Dedifferentiated amniotic fluid mesenchymal stem cell (primary cell): ENCODE data around the gene SEMA3A.

Experiments used
- DNase-seq: peaks from one replicate; pipeline ENCODE4 v3.0.0-alpha.2; 2016; ENCODE audit errors: extremely low spot score

Gene SEMA3A

DNA sequence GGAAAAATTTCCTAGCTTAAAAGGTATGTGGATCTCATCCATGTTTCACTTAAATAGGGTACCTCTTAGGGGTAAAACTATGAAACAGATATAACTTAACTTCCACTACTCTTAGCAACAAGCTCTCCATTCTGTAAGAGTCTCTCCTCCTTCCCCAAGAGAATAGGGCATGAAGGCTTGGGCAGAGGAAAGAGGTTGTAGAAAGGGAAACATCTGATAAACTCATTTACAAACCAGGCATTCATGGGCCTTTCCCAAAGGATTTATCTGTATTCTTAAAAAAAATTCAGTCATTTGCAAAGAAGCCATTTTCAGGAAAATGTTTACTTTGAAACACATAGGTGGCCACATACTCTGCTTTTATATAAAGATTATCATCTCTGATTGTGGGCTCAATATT, 82.7 kb downstream of the SEMA3A start:
- no peak for DNase-seq

- no peak for DNase-seq
Observed at GRCh38 chr7:84110400-84110799, 84.2 kb downstream of the SEMA3A start.

DNA sequence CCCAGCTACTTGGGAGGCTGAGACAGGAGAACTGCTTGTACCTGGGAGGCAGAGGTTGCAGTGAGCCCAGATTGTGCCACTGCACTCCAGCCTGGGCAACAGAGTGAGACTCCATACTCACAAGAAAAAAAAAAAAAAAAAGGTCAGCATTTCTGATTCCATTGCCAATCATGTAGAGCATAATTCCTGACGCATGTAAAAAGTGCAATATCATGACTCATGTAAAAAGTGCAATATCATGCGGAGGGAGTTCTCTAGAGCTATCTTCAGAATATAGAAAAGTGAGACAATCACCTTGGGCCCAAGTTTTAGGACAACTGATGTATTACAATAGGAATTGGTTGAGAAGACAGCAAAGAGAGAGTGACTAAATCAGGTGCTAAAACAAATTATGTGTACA, 85.8 kb downstream of the SEMA3A start:
- DNase-seq: no peak

DNA sequence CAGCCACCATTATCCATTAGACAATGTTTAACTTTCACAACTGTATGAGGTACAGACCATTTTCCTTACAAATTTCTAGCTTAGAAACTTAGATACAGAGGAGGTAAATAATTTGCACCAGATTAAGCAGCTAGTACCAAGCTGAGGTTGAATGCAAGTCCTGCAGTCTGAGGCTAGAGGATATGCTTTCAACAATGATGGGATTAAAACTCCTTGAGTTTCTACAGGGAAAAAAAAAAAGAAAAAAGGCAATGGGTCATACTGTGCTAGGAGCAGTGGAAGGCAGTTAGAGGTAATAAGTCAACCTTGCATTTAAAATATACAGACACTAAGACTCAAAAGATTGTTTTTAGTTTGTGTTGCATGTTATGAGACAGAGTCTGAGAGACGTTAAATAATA, 86.5 kb downstream of the SEMA3A start:
- no peak for DNase-seq

GRCh38 chr7:84107259-84107658, 87.3 kb downstream of the SEMA3A start:
- no peak for DNase-seq

DNA sequence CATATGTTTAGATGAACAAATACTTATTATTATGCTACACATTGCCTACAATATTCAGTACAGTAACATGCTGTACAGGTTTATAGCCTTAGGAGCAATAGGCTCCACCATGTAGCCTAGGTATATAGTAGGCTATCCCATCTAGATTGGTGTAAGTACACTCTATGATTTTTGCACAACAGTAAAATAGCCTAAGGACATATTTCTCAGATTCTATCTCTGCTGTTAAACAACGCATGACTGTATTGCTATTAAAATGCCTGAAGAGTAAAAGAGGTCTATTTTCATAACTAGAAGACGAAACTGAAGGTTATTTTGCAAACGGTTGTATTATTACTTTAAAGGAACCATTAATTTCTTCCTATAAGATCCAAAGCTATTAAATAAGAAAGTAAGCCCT, 88.3 kb downstream of the SEMA3A start:
- DNase-seq: no peak

DNA sequence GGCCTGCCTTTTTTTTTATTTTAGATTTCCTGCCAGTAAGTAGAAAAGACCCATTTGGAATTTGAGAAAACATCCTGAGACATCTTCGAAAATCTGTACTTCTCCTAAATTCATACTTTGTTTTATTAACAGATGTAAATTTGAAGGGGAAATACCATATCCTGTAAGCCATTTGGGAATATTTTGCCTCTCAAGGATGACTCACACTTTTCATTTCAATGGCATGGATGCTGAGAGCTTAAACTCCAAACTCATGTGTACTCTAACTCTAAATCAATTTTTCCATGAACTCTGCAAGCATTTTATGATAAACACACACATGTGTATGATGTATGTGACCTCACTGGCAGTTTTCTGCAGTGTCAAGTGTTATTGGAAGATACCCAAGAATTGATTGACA, 89.0 kb downstream of the SEMA3A start:
- no peak for DNase-seq

GRCh38 chr7:84104826-84105225, 89.8 kb downstream of the SEMA3A start:
- DNase-seq: no peak

GRCh38 chr7:84102213-84102612, 92.4 kb downstream of the SEMA3A start:
- DNase-seq: no peak

- DNase-seq: no peak
Observed at GRCh38 chr7:84100866-84101265, 93.7 kb downstream of the SEMA3A start.

DNA sequence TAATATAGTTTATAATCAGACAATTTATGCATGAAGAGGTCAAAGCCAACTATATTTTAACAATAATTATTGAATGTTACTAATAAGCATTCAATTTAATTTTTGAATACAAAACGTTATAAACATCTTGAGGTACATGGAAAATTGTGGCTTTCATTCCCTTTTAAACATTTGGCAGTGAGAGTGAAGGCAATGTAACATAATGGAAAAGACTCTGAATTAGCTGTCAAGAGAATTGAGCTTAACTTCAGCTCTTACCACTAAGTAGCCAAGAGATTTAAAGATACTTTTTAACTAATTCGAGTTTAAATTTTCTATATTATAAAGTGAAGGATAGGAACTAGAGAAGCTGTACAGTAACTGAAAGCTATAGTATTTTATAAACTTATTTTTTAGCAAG, 98.6 kb downstream of the SEMA3A start:
- no peak for DNase-seq

DNA sequence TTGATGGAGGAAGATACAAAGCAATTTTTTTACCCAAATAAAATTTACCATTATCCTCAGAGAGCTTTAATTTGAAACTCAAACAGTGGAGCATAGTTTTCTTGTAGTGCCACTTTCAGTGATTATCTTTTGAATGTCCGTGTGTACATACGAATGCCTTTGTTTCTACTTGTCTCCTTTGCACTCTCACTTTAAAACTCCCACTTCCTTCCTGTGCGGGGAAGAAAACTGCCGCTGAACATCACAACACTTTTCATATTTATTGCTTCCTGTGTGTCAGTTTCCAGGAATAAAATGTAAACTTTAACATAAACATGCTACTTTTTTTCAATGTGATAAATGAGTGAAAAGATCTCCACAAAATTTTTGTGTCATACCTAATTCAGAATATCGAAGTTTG, 102.4 kb downstream of the SEMA3A start:
- no peak for DNase-seq

DNA sequence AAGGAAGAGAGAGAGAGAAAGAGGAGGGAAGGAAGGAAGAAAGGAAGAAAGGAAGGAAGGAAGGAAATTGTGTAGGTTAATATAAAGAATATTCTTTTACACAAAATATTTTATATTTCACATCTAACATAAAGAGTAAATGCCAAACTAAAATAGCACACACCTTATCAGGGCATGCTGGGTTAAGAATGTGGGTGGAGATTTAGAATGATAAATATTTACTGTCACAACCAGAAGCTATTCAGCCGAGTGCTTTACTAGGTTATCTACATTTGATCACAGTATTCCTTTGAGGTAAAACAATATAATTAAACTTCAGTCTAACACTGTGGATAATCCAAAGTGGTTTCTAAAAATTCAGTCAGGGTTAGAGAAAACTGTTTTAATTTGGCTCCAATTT, 103.3 kb downstream of the SEMA3A start:
- no peak for DNase-seq

- DNase-seq: no peak
Observed at GRCh38 chr7:84088802-84089201, 105.8 kb downstream of the SEMA3A start.

DNA sequence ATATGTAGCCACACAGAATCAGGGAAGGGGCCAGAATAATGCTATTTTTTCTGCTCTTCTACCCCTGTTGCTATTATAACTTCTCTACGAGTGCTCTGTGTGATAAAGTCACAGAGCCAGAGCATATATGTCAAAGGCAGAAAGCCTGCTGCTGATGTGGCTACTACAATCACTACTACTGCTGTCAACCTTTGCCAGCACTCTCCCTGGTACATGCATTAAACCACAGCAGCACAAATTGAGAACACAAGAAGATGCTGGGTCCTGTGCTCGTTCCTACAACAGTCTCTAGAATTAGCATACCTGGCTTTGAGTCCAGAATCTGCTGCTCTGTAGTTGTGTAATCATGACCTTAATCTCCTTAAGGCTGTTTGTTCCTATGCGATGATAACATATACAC, 108.6 kb downstream of the SEMA3A start:
- DNase-seq: no peak

- DNase-seq: no peak
Observed at GRCh38 chr7:84085147-84085546, 109.4 kb downstream of the SEMA3A start.

DNA sequence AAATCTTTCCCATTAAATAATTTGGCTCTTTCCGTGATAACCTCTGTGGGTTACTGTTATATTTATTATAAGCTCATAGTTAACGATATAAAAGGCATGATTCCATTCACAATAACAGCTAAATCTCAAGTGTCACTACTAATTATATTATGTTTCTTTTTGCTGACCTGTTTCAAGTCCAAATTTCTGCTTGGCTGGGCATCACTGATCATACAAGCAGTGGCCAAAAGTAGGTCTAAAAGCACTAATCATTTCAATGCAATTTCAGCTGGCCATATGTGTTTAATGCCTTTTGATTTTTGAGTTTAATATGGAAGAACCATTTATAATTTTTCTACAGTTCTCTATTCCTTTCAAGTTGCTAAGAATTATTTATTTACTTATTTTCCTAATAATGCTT, 110.7 kb downstream of the SEMA3A start:
- DNase-seq: no peak

DNA sequence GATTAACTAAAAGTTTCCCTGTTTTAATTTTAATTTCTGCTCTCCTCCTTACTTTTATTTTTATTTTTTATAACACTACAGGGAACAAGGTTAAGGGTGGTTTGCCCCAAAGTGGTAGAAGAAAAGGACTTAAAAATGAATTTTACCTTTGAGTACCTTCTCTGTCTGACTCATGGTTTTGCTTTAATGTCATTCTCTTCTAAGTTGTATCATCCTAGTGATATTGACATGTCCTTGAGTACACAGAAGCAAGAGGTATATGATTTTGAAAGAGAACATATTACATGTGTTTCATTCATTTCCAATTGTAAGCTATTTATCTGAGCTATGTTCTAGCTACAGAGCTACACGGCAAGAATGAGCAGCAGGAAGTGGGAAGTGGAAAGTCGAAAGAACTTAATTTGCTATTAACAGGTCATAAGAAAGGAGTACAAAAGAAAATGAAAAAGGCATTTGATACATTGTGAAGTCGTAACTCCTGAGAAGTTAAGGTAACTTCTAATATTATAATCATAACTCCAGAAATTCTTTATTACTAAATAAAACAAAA, 112.5 kb downstream of the SEMA3A start:
- DNase-seq: no peak

GRCh38 chr7:84077336-84077735, 117.3 kb downstream of the SEMA3A start:
- DNase-seq: no peak

DNA sequence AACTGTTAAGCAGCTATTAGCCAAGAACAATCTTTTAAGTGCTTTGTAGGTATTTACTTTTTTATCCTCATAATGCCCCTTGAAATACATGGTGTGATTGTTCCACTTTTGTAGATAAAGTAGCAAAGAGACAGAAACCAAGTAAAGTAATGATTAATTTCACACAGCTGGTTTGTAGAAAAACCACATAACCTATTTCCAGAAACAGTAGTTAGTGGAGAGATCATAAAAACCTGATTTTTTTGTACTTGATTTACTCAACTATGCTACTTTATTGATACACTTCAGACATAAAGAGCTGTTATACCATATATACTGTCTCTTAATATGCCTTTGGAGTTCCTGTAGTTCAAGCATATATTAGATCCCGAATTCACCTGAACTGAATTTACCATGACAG, 118.4 kb downstream of the SEMA3A start:
- DNase-seq: no peak

DNA sequence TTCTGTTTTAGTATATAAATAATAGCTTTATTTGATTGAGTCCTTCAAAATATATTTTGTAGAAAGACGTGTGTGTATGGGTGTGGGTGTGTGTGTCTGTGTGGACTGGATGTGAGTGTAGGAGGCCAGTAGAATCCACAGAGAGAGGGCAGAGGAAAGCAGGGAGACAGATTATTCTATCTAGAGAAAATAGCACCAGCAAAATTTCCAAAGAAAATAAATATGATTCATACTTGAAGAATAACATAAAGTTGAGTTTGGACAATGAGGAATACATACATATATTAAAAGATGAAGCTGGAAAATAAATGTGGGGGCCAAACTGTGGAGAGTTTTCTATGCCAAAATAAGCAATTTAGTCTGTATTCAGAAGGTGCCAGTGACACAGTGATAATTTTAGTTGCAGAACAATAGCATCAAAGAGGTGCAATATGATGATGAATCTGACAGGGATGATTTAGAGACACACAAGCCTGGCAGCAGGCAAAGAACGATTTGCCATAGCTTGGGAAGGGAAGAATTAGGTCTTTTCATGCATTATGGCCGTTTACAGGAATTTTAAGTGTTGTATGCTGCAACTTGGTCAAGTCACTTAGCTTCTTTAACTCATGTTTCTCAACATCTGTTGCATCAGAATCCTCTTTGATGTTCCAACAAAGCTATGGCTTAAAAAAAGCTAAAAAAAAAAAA, 121.3 kb downstream of the SEMA3A start:
- no peak for DNase-seq

GRCh38 chr7:84070770-84071169, 123.8 kb downstream of the SEMA3A start:
- no peak for DNase-seq

- no peak for DNase-seq
Observed at GRCh38 chr7:84069999-84070500, 124.5 kb downstream of the SEMA3A start.

GRCh38 chr7:84069033-84069432, 125.6 kb downstream of the SEMA3A start:
- DNase-seq: no peak
